PFSK-1 (cell line): Measurements from ENCODE around the gene PLEKHG2.

Experiments used
- POLR2AphosphoS5 ChIP-seq: IDR thresholded peaks from 2 replicates; pipeline ENCODE4 v1.6.1; 2012; ENCODE audit warnings: low read depth, mild to moderate bottlenecking, control low read depth, low read length, moderate library complexity
- SIN3A ChIP-seq: IDR thresholded peaks from 2 replicates; pipeline ENCODE4 v1.6.1; 2012; ENCODE audit warnings: mild to moderate bottlenecking, low read length, moderate library complexity, borderline replicate concordance; ENCODE audit not compliant: insufficient read depth
- TAF1 ChIP-seq: IDR thresholded peaks from 2 replicates; pipeline ENCODE4 v1.6.1; 2012; ENCODE audit warnings: low read length, control low read depth, borderline replicate concordance; ENCODE audit not compliant: insufficient read depth
- TF ChIP-seq, protein P1 (sequence below), 2 experiments: IDR thresholded peaks; 2 replicates each; pipeline versions ENCODE4 v1.6.1 to v1.8.0; 2011 to 2012; ENCODE audit warnings: low read depth in 2 of 2, low read length in 2 of 2, control low read depth in 1 of 2, inconsistent platforms in 1 of 2, mild to moderate bottlenecking in 1 of 2, moderate library complexity in 1 of 2; ENCODE audit not compliant: insufficient read depth in 1 of 2

- TF ChIP-seq SIN3A, result no peak
- no peak for TF ChIP-seq TAF1
- TF ChIP-seq POLR2AphosphoS5, result no peak
- TF ChIP-seq, protein P1, sequence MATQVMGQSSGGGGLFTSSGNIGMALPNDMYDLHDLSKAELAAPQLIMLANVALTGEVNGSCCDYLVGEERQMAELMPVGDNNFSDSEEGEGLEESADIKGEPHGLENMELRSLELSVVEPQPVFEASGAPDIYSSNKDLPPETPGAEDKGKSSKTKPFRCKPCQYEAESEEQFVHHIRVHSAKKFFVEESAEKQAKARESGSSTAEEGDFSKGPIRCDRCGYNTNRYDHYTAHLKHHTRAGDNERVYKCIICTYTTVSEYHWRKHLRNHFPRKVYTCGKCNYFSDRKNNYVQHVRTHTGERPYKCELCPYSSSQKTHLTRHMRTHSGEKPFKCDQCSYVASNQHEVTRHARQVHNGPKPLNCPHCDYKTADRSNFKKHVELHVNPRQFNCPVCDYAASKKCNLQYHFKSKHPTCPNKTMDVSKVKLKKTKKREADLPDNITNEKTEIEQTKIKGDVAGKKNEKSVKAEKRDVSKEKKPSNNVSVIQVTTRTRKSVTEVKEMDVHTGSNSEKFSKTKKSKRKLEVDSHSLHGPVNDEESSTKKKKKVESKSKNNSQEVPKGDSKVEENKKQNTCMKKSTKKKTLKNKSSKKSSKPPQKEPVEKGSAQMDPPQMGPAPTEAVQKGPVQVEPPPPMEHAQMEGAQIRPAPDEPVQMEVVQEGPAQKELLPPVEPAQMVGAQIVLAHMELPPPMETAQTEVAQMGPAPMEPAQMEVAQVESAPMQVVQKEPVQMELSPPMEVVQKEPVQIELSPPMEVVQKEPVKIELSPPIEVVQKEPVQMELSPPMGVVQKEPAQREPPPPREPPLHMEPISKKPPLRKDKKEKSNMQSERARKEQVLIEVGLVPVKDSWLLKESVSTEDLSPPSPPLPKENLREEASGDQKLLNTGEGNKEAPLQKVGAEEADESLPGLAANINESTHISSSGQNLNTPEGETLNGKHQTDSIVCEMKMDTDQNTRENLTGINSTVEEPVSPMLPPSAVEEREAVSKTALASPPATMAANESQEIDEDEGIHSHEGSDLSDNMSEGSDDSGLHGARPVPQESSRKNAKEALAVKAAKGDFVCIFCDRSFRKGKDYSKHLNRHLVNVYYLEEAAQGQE (IDR thresholded peaks at IDR 0.05; ENCODE audit: insufficient read depth in 1 of 2, low read depth in 2 of 2, low read length in 2 of 2), result no peak
These were observed 63.3 kb downstream of the PLEKHG2 start for GRCh38 chr19:39475748-39476147.
